Measurements from ENCODE around the gene NCAM1.

DNA sequence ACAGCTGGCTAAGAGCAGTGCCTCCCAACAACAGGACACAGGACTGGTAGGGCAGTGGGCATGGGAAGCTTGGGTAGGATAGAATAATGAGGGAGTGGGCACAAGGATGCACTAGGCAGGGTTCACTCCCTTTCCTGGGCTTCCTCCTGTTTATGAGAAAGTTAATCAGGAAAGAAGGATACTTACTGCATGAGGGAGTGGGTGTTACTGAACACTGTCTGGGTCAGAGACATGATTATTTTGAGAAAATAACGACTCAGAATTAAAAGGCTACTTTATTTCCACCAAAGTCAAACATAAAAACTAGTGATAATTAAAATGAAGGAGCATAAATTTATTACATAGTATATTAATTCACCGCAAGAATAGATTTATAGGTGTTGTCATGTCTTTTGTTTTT, 35.8 kb downstream of the NCAM1 start:
- TF ChIP-seq, protein P1, sequence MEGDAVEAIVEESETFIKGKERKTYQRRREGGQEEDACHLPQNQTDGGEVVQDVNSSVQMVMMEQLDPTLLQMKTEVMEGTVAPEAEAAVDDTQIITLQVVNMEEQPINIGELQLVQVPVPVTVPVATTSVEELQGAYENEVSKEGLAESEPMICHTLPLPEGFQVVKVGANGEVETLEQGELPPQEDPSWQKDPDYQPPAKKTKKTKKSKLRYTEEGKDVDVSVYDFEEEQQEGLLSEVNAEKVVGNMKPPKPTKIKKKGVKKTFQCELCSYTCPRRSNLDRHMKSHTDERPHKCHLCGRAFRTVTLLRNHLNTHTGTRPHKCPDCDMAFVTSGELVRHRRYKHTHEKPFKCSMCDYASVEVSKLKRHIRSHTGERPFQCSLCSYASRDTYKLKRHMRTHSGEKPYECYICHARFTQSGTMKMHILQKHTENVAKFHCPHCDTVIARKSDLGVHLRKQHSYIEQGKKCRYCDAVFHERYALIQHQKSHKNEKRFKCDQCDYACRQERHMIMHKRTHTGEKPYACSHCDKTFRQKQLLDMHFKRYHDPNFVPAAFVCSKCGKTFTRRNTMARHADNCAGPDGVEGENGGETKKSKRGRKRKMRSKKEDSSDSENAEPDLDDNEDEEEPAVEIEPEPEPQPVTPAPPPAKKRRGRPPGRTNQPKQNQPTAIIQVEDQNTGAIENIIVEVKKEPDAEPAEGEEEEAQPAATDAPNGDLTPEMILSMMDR (IDR thresholded peaks at IDR 0.05 in 4 of 5, conservative IDR thresholded peaks at IDR 0.05 in 1 of 5) = no peak
- TF ChIP-seq POLR2A (IDR thresholded peaks at IDR 0.05) = no peak

Data from gastrocnemius medialis (tissue), 4 donors.